OCI-LY1 (cell line): ENCODE measurements around the gene SRGAP2.
"Not testable (repeated sequence)": the region's sequence is repeated elsewhere in the genome, so short reads cannot be mapped to it uniquely, and the experiment has no call there.

Source experiments
- H2AFZ ChIP-seq: fragments of 200-600 bp; sonication (generic), shearing (Covaris generic); 2 replicates; pipeline ENCODE4 v1.6.0; 2014; ENCODE audit warnings: antibody characterized with exemption, mild to moderate bottlenecking, low read length
- H3F3A ChIP-seq: fragments of 200-600 bp; sonication (generic), shearing (Covaris generic); 2 replicates; pipeline ENCODE4 v1.6.0; 2014; ENCODE audit warnings: mild to moderate bottlenecking, antibody characterized with exemption, low read length, moderate library complexity; ENCODE audit not compliant: insufficient read depth
- H3K27ac ChIP-seq: fragments of 200-600 bp; sonication (generic); 2 replicates; pipeline ENCODE4 v1.5.1; 2014; ENCODE audit warnings: low read length, mixed run types, mild to moderate bottlenecking, low read depth; ENCODE audit not compliant: poor library complexity, severe bottlenecking
- H3K27me3 ChIP-seq: fragments of 200-600 bp; sonication (generic); 2 replicates; pipeline ENCODE4 v1.6.0; 2014; ENCODE audit warnings: antibody characterized with exemption, mild to moderate bottlenecking, low read length, moderate library complexity; ENCODE audit not compliant: insufficient read depth
- H3K36me3 ChIP-seq: fragments of 200-600 bp; sonication (generic); 2 replicates; pipeline ENCODE4 v1.6.1; 2014; ENCODE audit warnings: mild to moderate bottlenecking, antibody characterized with exemption, low read length, moderate library complexity, mixed read lengths; ENCODE audit not compliant: insufficient read depth
- H3K4me1 ChIP-seq: fragments of 200-600 bp; sonication (generic); 2 replicates; pipeline ENCODE4 v1.5.1; 2014; ENCODE audit warnings: mild to moderate bottlenecking, low read length, moderate library complexity; ENCODE audit not compliant: insufficient read depth, severe bottlenecking
- H3K4me2 ChIP-seq: fragments of 200-600 bp; sonication (generic), shearing (Covaris generic); 2 replicates; pipeline ENCODE4 v1.6.1; 2014; ENCODE audit warnings: low read length
- H3K4me3 ChIP-seq: fragments of 200-600 bp; sonication (generic); 2 replicates; pipeline ENCODE4 v1.5.1; 2014; ENCODE audit warnings: low read length, low read depth, mild to moderate bottlenecking, mixed read lengths; ENCODE audit not compliant: poor library complexity, severe bottlenecking
- H3K79me2 ChIP-seq: fragments of 200-600 bp; shearing (Covaris generic); 2 replicates; pipeline ENCODE4 v1.6.1; 2016; ENCODE audit warnings: mixed run types, low read length, mixed read lengths; ENCODE audit not compliant: insufficient read depth
- H3K9ac ChIP-seq: fragments of 200-600 bp; sonication (generic), shearing (Covaris generic); 2 replicates; pipeline ENCODE4 v1.6.1; 2014; ENCODE audit warnings: mild to moderate bottlenecking, low read length, mixed read lengths
- H3K9me2 ChIP-seq: fragments of 200-600 bp; sonication (generic), shearing (Covaris generic); 2 replicates; pipeline ENCODE4 v1.6.1; 2014; ENCODE audit warnings: low read depth, mild to moderate bottlenecking, low read length, mixed read lengths
- H3K9me3 ChIP-seq: fragments of 200-600 bp; shearing (Covaris generic); 2 replicates; pipeline ENCODE4 v1.6.1; 2014; ENCODE audit warnings: low read length, mixed read lengths
- H4K20me1 ChIP-seq: fragments of 200-600 bp; sonication (generic), shearing (Covaris generic); 2 replicates; pipeline ENCODE4 v1.6.0; 2016; ENCODE audit warnings: mild to moderate bottlenecking, low read length; ENCODE audit not compliant: insufficient read depth

SRGAP2 gene

DNA sequence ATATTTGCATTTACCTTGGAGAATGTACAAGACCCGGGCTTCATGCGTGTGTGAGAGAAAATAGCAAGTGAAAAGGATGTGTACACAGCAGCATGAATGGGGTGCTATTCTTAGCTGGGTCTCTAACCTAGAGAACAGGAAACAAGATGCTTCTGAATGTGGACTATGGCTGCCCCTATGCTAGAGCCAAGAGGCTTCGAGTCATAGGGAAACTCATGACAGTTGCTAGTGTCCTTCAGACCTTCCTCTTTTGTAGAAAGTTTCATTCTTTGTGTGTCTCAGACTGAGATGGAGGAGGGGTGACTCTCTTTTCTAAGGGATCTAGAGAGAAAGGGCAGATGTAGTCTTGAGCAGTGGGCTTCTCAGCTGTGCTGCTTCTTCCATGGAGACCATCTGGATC is 40.0 kb downstream of the SRGAP2 start:
- not testable (repeated sequence) for H3K4me1 ChIP-seq, H3K9ac ChIP-seq, H3K79me2 ChIP-seq, H3F3A ChIP-seq, H2AFZ ChIP-seq, H3K27ac ChIP-seq, H3K4me2 ChIP-seq, H3K4me3 ChIP-seq, H4K20me1 ChIP-seq, H3K9me3 ChIP-seq, H3K27me3 ChIP-seq, H3K9me2 ChIP-seq, H3K36me3 ChIP-seq

- H3K9me3 ChIP-seq, H3K36me3 ChIP-seq, H3K4me1 ChIP-seq, H3K4me3 ChIP-seq, H2AFZ ChIP-seq, H3K9me2 ChIP-seq, H3K27me3 ChIP-seq, H3K79me2 ChIP-seq, H3K4me2 ChIP-seq, H3K9ac ChIP-seq, H3K27ac ChIP-seq, H3F3A ChIP-seq, H4K20me1 ChIP-seq: not testable (repeated sequence)
These were observed 42.1 kb downstream of the SRGAP2 start for GRCh38 chr1:206245479-206245878.

DNA sequence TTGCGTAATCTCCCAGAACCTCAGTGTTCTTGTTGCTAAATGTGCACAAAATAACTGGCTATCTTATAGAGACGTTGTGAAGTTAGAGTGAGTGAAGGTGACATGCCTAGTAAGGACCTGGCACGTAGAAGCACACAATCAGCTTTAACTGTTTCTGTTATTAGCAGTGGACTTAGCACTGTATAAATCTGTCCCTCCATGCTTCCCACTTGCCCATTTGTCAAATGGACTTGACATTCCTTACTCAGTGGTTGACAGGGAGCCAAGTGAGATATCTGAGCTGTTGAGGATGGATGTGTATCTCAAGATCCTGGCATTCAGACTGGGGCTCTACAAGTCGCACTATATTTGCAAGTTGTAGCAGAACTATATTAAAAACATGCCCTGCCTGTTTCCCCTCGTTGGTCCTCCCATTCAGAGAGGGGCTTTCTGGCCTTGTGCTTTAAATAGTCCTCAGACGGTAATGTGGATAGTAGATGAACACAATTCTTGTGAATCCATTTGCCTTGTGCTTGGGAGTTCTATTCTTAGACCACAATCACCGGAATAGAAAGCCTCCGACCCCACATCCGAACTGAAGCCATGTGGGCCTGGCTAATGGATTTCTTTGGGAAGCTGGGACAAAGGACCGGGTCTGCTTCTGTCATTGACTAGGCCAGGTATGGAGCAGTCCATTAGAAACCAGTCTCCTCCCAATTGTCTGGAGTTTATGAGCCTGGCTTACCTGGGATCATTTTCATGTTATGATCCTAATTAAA is 43.0 kb downstream of the SRGAP2 start:
- not testable (repeated sequence) for H3K9me3 ChIP-seq, H3K4me1 ChIP-seq, H3K79me2 ChIP-seq, H3K9me2 ChIP-seq, H4K20me1 ChIP-seq, H3F3A ChIP-seq, H3K4me2 ChIP-seq, H2AFZ ChIP-seq, H3K4me3 ChIP-seq, H3K36me3 ChIP-seq, H3K27me3 ChIP-seq, H3K9ac ChIP-seq, H3K27ac ChIP-seq

- H3K9me2 ChIP-seq, H3K9ac ChIP-seq, H3K4me2 ChIP-seq, H4K20me1 ChIP-seq, H3K27me3 ChIP-seq, H3K9me3 ChIP-seq, H3F3A ChIP-seq, H3K79me2 ChIP-seq, H2AFZ ChIP-seq, H3K36me3 ChIP-seq, H3K4me3 ChIP-seq: not testable (repeated sequence)
- H3K4me1 ChIP-seq: peaks cover 24% of the 10 kb centered on the region
- H3K27ac ChIP-seq: peak overlapping the region; percentile 81
These were observed 47.8 kb downstream of the SRGAP2 start for GRCh38 chr1:206250953-206251681.

- not testable (repeated sequence) for H3K9ac ChIP-seq, H3K4me3 ChIP-seq, H3K4me2 ChIP-seq, H3K36me3 ChIP-seq, H3K79me2 ChIP-seq, H3K27ac ChIP-seq, H3K9me3 ChIP-seq, H2AFZ ChIP-seq, H4K20me1 ChIP-seq, H3K27me3 ChIP-seq, H3F3A ChIP-seq, H3K9me2 ChIP-seq
- H3K4me1 ChIP-seq: peaks cover 31% of the 10 kb centered on the region
These were observed 49.5 kb downstream of the SRGAP2 start for GRCh38 chr1:206252680-206253335.
